Measurements from ENCODE around the gene SLC44A4.
"Not testable (repeated sequence)": the region's sequence is repeated elsewhere in the genome, so short reads cannot be mapped to it uniquely, and the experiment has no call there.

The SLC44A4 gene

DNA sequence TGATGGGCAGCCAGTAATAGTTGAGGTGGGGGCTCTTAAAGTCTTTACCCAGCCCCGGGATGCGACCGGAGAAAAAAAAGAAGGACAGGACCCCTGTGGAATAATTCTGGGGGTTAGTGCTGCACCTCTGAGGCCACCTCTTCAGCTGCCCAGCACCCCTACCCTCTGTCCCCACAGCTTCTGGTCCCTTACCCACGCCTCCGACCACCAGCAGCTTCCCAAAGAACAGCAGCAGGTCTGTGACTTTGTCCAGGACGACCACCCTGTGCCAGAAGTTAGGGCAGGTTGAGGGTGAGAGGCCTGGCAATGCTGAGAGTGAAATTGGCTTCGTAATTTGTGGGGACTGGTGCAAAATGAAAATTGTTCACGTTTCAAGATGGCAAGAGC is 14.0 kb downstream of the SLC44A4 start:
- peak overlapping the region; percentile 34 for H4K91ac ChIP-seq (ENCODE audit: low read depth, low read length)
- no peak for DNase-seq
- H3K9me3 ChIP-seq (ENCODE audit: insufficient read depth, low read depth, low read length) = no peaks in the 10 kb centered on the region
- peaks cover 6% of the 10 kb centered on the region for H3K79me2 ChIP-seq (ENCODE audit: control insufficient read depth, insufficient read depth, low read length, poor library complexity)
- no peak overlapping the region for H3K4ac ChIP-seq (ENCODE audit: low read depth, low read length)
- H4K12ac ChIP-seq (ENCODE audit: low read depth, low read length) = no peak overlapping the region
- H3K9ac ChIP-seq (ENCODE audit: low read length) = no peak overlapping the region
- H2BK120ac ChIP-seq (ENCODE audit: insufficient read depth, low read length, poor library complexity) = peak overlapping the region; percentile 17
- H3K27ac ChIP-seq (ENCODE audit: low read depth, low read length) = no peak overlapping the region
- H3K79me1 ChIP-seq (ENCODE audit: low read length) = peaks cover 8% of the 10 kb centered on the region
- WGBS (ENCODE audit: extremely low coverage, insufficient coverage, insufficient read length) = no CpG with 5 or more reads among the region's 8 CpGs
- H3K14ac ChIP-seq (ENCODE audit: low read length) = peak overlapping the region; percentile 11
- H2AFZ ChIP-seq (ENCODE audit: insufficient read depth, low read length, poor library complexity) = no peak overlapping the region
- no peak overlapping the region for H3K18ac ChIP-seq (ENCODE audit: low read length)
- no peak overlapping the region for H4K8ac ChIP-seq (ENCODE audit: low read depth, low read length)
- H2BK5ac ChIP-seq (ENCODE audit: low read depth, low read length, poor library complexity) = no peak overlapping the region
- no peak overlapping the region for H3K4me3 ChIP-seq (ENCODE audit: low read depth, low read length)
- H3K36me3 ChIP-seq (ENCODE audit: control insufficient read depth in 1 of 2, insufficient read depth in 2 of 2, low read length in 2 of 2) = peaks cover 9 to 14% of the 10 kb centered on the region in 2 experiments
- no peak overlapping the region for H3K4me2 ChIP-seq (ENCODE audit: low read length)
- H2BK12ac ChIP-seq (ENCODE audit: low read length) = peak overlapping the region; percentile 72
- no peaks in the 10 kb centered on the region for H3K27me3 ChIP-seq (ENCODE audit: insufficient read depth, low read length)
- H3K23ac ChIP-seq (ENCODE audit: low read length) = no peak overlapping the region
- H3K4me1 ChIP-seq (ENCODE audit: control insufficient read depth in 1 of 2, insufficient read depth in 2 of 2, low read length in 2 of 2) = peaks cover 10 to 18% of the 10 kb centered on the region in 2 experiments
- H2AK5ac ChIP-seq (ENCODE audit: low read length) = no peak overlapping the region

DNA sequence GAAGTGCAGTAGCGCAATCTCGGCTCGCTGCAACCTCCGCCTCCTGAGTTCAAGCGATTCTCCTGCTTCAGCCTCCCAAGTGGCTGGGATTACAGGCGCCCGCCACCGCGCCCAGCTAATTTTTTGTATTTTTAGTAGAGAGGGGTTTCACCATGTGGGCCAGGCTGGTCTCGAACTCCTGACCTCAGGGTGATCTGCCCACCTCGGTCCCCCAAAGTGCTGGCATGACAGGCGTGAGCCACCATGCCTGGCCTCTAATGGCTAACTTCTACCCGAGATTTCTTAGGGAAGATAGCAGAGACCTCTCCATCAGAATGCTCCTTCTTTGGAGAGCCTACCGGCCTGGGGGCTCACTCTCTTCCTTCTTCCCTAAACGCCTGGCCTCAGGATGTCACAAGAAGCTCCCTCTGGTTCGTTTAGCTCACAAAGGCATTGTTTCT is 14.7 kb downstream of the SLC44A4 start:
- not testable (repeated sequence) for H2BK5ac ChIP-seq (ENCODE audit: low read depth, low read length, poor library complexity); H3K18ac ChIP-seq (ENCODE audit: low read length); H2BK120ac ChIP-seq (ENCODE audit: insufficient read depth, low read length, poor library complexity); H4K12ac ChIP-seq (ENCODE audit: low read depth, low read length); H2AFZ ChIP-seq (ENCODE audit: insufficient read depth, low read length, poor library complexity); H2BK12ac ChIP-seq (ENCODE audit: low read length); H3K14ac ChIP-seq (ENCODE audit: low read length); H3K27ac ChIP-seq (ENCODE audit: low read depth, low read length); H3K79me1 ChIP-seq (ENCODE audit: low read length); H3K27me3 ChIP-seq (ENCODE audit: insufficient read depth, low read length); H3K4me3 ChIP-seq (ENCODE audit: low read depth, low read length); H3K9ac ChIP-seq (ENCODE audit: low read length); H3K4ac ChIP-seq (ENCODE audit: low read depth, low read length); H3K23ac ChIP-seq (ENCODE audit: low read length); H4K8ac ChIP-seq (ENCODE audit: low read depth, low read length); H3K79me2 ChIP-seq (ENCODE audit: control insufficient read depth, insufficient read depth, low read length, poor library complexity); DNase-seq; H2AK5ac ChIP-seq (ENCODE audit: low read length); H4K91ac ChIP-seq (ENCODE audit: low read depth, low read length); H3K9me3 ChIP-seq (ENCODE audit: insufficient read depth, low read depth, low read length)
- Histone ChIP-seq H3K4me2 (ENCODE audit: low read length) (peak overlapping the region; percentile 90), H3K36me3 (ENCODE audit: control insufficient read depth in 1 of 2, insufficient read depth in 2 of 2, low read length in 2 of 2) (peaks cover 16 to 20% of the 10 kb centered on the region in 2 experiments), H3K4me1 (ENCODE audit: control insufficient read depth in 1 of 2, insufficient read depth in 2 of 2, low read length in 2 of 2) (peaks cover 10 to 18% of the 10 kb centered on the region in 2 experiments)
- no CpG with 5 or more reads among the region's 16 CpGs for WGBS (ENCODE audit: extremely low coverage, insufficient coverage, insufficient read length)

- peak; percentile 100 for DNase-seq
- Histone ChIP-seq H3K9ac (ENCODE audit: low read length) (peak within 1 kb of the TSS; percentile 57), H4K8ac (ENCODE audit: low read depth, low read length) (peak within 1 kb of the TSS; percentile 67), H3K4me3 (ENCODE audit: low read depth, low read length) (peak within 1 kb of the TSS; percentile 79), H3K79me2 (ENCODE audit: control insufficient read depth, insufficient read depth, low read length, poor library complexity) (peaks cover 6% of the 10 kb centered on the region), H3K27me3 (ENCODE audit: insufficient read depth, low read length) (no peaks in the 10 kb centered on the region), H3K9me3 (ENCODE audit: insufficient read depth, low read depth, low read length) (no peaks in the 10 kb centered on the region), H3K79me1 (ENCODE audit: low read length) (peaks cover 8% of the 10 kb centered on the region), H4K91ac (ENCODE audit: low read depth, low read length) (peak within 1 kb of the TSS; percentile 59), H3K23ac (ENCODE audit: low read length) (no peak within 1 kb of the TSS), H2BK12ac (ENCODE audit: low read length) (peak within 1 kb of the TSS; percentile 66), H3K27ac (ENCODE audit: low read depth, low read length) (peak within 1 kb of the TSS; percentile 73), H2AK5ac (ENCODE audit: low read length) (peak within 1 kb of the TSS; percentile 64), H3K4ac (ENCODE audit: low read depth, low read length) (peak within 1 kb of the TSS; percentile 82), H3K4me2 (ENCODE audit: low read length) (peak within 1 kb of the TSS; percentile 94), H4K12ac (ENCODE audit: low read depth, low read length) (peak within 1 kb of the TSS; percentile 71), H3K4me1 (ENCODE audit: control insufficient read depth in 1 of 2, insufficient read depth in 2 of 2, low read length in 2 of 2) (peaks cover 10 to 18% of the 10 kb centered on the region in 2 experiments), H2AFZ (ENCODE audit: insufficient read depth, low read length, poor library complexity) (peak within 1 kb of the TSS; percentile 89), H2BK5ac (ENCODE audit: low read depth, low read length, poor library complexity) (peak within 1 kb of the TSS; percentile 85), H2BK120ac (ENCODE audit: insufficient read depth, low read length, poor library complexity) (peak within 1 kb of the TSS; percentile 77), H3K36me3 (ENCODE audit: control insufficient read depth in 1 of 2, insufficient read depth in 2 of 2, low read length in 2 of 2) (peaks cover 25 to 28% of the 10 kb centered on the region in 2 experiments), H3K14ac (ENCODE audit: low read length) (peak within 1 kb of the TSS; percentile 89), H3K18ac (ENCODE audit: low read length) (peak within 1 kb of the TSS; percentile 80)
- WGBS (ENCODE audit: extremely low coverage, insufficient coverage, insufficient read length) = no CpG with 5 or more reads among the region's 64 CpGs
These were observed 16.2 kb downstream of the SLC44A4 start, which contains the start of gene NEU1 for GRCh38 chr6:31862344-31863235. Gene NEU1, minus strand, starts transcription at chr6:31862821. Its CDS starts 45 bp downstream, at chr6:31862776.

GRCh38 chr6:31861919-31862343 is 16.9 kb downstream of the SLC44A4 start:
- Histone ChIP-seq H3K79me2 (ENCODE audit: control insufficient read depth, insufficient read depth, low read length, poor library complexity) (peaks cover 6% of the 10 kb centered on the region), H3K9me3 (ENCODE audit: insufficient read depth, low read depth, low read length) (no peaks in the 10 kb centered on the region), H3K79me1 (ENCODE audit: low read length) (peaks cover 8% of the 10 kb centered on the region), H3K27me3 (ENCODE audit: insufficient read depth, low read length) (no peaks in the 10 kb centered on the region), H4K12ac (ENCODE audit: low read depth, low read length) (no peak overlapping the region), H3K4ac (ENCODE audit: low read depth, low read length) (peak overlapping the region; percentile 82), H3K9ac (ENCODE audit: low read length) (peak overlapping the region; percentile 57), H3K23ac (ENCODE audit: low read length) (no peak overlapping the region), H3K14ac (ENCODE audit: low read length) (peak overlapping the region; percentile 89), H2AFZ (ENCODE audit: insufficient read depth, low read length, poor library complexity) (peak overlapping the region; percentile 89), H3K4me1 (ENCODE audit: control insufficient read depth in 1 of 2, insufficient read depth in 2 of 2, low read length in 2 of 2) (peaks cover 10 to 18% of the 10 kb centered on the region in 2 experiments), H4K91ac (ENCODE audit: low read depth, low read length) (peak overlapping the region; percentile 59), H2BK12ac (ENCODE audit: low read length) (no peak overlapping the region), H3K18ac (ENCODE audit: low read length) (peak overlapping the region; percentile 80), H2BK120ac (ENCODE audit: insufficient read depth, low read length, poor library complexity) (peak overlapping the region; percentile 77), H3K27ac (ENCODE audit: low read depth, low read length) (no peak overlapping the region), H3K4me3 (ENCODE audit: low read depth, low read length) (peak overlapping the region; percentile 79), H3K36me3 (ENCODE audit: control insufficient read depth in 1 of 2, insufficient read depth in 2 of 2, low read length in 2 of 2) (peaks cover 25 to 32% of the 10 kb centered on the region in 2 experiments), H3K4me2 (ENCODE audit: low read length) (peak overlapping the region; percentile 94), H2AK5ac (ENCODE audit: low read length) (peak overlapping the region; percentile 64), H4K8ac (ENCODE audit: low read depth, low read length) (peak overlapping the region; percentile 67), H2BK5ac (ENCODE audit: low read depth, low read length, poor library complexity) (peak overlapping the region; percentile 85)
- no CpG with 5 or more reads among the region's 17 CpGs for WGBS (ENCODE audit: extremely low coverage, insufficient coverage, insufficient read length)
- no peak for DNase-seq

Measured in trophoblast cell (in vitro differentiated cells and primary cell).